GM21515 (cell line): ENCODE measurements around the gene CHCHD6.

Experiments
- ATAC-seq: cut with Tn5 transposase; IDR thresholded peaks from one replicate; pipeline ENCODE4 v1.9.1; 2021; ENCODE audit not compliant: unreplicated experiment

CHCHD6 gene

DNA sequence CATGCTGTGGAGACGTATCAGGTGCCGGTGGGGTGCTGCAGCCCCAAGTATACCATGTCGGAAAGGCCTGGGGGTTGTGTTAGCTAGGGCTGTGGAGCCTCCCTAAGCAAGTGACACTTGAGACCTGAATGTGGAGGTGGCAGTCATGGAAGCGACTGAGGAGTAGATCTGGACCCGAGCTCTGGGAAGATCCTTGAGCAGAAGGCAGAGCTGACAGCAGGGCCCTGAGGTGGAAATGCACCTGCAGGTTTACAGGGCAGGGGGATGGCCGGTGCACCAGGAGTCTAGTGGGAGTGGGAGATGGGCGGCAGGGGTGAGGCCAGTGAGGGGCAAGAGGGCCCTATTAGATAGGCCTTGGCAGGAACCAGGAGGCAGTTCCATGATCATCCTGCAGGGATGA is 187.1 kb downstream of the CHCHD6 start:
- ATAC-seq, result no peak

DNA sequence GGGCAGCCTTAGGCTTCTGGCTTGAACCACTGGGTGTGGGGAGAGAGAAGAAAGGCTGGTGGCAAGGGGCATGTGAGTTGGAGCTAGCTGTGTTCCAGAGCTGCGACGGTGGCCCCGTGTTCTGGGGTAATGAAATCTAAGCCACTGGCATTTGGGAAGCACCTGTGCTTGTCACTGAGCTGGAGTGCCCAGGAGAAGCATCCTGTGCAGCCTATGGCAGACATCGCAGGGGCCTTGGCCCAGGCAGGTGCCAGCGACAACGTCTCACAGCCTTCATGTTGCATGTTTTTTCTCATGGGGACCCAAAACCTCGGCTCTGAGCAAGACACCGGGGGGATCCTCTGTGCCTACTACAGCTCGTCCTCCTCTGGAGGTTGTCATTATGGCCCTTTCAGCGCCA is 187.8 kb downstream of the CHCHD6 start:
- ATAC-seq, result no peak

DNA sequence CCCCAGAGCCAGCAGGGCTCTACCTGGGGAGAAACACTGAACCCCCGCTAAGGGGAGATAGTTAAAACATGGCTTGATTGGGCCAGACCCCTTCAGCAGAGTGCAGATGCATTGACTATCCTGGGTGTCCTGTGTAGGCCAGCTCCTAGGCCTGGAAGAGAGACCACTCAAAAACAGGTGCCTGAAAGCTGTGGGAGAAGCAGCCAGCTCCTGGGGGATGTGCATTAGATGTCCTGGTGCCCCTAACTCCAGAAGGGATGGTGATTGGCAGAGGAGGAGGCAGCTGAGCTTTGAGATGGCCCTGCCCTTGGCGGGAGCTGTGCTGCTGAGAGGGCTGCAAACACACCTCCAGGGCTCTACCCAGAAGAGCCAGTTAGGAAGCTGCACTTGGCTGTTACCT is 189.6 kb downstream of the CHCHD6 start:
- ATAC-seq, result no peak

DNA sequence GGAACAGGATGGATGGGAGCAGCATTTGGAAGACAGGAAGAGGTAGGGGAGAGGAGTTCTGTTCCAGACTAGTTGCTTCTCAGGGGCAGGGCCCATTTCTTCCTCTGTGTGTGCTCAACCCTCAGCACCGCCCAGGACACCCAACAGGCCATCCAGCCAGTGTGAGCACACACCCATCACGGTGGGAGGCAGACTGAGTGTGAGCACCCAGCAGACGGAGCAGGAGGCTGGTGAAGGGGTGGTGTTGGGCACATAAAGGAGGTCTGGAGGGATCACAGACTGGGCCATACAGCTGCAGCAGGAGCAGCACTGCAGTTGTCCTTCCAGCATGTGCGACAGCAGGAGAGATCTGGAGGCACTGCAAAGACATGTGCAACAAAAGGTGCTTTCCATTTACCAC is 190.4 kb downstream of the CHCHD6 start:
- no peak for ATAC-seq

DNA sequence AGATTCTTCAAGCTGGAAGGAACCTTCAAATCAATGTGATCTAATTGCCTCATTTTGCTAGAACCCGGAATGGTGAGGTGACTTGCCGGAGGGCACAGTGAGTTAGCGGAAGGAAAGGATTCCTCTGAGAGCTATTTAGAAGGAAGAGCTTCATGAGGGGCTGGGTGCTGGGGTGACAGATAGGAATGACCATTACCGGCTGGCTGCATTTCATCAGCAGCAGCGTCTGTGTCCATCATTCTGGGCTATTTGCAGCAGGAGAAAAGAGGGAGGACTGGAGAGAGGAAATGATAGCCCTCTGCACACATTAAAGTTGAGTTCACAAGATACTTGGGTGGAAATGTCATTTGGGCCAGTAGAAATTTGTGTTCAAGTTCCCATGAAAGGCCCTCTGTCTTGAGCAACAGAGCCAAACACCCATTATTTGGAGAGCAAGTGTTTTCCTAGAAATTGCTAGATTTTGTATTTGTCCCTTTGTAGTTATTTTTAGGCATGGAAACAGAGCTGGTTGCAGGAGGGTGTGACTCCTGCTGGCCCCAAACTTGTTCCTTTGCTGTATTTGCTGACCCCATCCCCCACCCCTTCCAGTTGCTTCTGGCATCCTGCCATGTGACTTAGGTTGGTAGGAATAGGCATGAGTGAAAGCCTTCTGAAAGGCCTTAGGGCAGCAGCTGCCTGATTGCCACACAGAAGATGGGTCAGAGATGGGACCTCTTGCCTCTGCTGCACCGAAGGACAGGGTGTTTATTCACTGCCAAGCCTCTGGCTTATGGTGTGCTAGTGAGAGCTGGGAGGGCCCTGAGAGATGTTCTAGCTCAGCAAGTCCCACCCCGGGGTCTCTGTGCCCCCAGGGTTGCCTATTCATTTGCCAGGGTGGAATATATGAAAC is 191.4 kb downstream of the CHCHD6 start:
- no peak for ATAC-seq

DNA sequence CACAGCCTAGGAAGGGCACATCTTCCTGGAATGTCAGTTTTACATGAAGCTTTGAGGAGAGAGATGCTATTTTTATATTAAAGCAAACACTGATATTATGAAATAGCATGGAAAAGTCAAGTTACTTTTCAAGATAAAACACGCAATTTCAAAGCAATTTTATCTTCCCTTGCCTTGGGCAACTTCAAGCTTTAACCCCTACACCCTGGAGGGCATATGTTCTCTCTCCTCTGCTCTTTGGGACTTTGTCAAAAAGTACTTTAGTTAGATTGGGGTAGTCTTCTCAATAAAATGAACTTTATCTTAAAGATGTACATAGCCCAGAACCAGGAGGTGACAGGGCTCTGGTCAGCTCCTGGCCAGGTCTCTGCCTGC is 192.0 kb downstream of the CHCHD6 start:
- ATAC-seq, result no peak

DNA sequence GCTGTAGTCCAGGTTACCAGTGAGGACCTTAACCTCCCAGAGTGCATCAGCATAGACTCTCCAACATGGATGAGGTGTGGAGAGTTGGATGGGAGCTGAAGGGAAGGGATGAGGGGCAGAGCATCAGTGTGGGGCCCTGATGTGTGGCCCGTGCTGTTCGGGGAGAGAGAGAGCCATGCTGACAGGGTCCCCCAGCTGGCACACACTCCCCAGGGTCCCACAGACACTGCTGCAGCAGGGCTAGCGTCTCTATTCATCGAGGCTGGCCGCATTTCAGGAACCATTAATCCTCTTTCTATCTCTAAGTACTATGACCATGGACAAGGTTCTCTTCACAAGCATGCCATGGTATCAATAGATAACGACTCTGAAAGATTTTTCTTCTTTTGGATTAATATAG is 192.9 kb downstream of the CHCHD6 start:
- no peak for ATAC-seq

DNA sequence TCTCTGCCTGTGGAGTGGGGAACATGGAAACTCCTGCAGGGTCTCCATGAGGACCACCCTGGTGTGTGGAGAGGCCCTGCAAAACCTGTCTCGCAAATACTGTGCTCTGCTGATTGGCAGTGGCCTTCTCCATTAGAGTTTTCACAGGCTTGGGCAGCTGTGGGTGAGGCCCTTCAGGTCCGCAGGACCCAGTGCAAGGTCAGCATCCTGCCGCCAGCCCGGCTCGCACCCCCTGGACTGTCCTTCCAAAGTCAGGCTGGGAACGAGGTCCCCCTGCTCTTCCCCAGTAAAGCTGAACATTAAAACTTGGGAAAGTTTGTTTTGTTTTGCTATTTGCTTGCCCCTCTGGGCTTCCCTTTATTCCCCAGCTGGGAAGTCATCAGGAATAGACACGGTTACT is 193.9 kb downstream of the CHCHD6 start:
- no peak for ATAC-seq

DNA sequence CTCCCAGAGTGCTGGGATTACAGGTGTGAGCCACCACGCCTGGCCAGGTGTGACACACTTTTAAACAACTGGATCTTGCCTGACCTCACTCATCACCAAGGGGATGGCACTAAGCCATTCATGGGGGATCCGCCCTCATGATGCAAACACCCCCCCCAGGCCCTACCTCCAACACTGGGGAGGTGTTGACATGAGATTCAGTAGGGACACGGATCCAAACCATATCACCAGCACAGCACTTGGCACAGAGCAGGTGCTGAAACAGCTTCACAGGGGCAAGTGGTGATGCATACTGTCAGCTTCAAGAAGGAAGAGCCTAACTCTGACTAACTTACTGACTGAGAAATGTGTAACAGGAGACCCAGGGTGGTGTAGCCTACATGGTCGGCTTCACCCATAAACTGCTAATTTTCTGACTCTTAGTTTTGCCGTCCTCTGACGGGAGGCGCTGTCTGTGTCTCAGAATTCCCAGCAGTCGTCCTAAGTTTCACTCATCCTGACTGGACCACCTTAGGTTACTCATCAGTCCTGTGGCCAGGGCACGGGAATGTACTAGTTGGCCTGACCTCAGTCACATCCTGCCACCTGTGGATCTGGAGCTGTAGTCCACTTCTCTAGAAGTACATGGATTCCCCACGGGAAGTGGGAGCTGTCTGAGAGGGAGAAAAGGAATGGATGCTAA is 197.0 kb downstream of the CHCHD6 start:
- ATAC-seq, result no peak

DNA sequence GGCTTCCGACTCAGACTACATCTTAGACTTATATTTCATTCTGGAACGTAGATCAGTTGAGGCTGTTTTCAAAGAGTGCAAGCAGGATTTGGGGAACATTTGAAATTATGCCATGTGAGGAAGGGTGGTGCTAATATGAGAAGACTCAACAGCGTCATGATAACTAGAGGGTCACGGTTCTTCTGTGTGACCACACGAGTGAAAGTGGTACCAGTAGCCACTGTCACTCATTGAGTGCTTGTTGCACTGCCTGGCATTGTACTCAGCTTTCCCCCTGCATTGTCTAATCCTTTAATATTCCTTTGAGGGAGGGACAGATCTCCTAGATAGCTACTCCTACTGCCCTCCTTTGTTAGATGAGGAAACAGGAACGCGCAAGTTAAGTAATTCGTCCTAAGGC is 197.6 kb downstream of the CHCHD6 start:
- no peak for ATAC-seq

DNA sequence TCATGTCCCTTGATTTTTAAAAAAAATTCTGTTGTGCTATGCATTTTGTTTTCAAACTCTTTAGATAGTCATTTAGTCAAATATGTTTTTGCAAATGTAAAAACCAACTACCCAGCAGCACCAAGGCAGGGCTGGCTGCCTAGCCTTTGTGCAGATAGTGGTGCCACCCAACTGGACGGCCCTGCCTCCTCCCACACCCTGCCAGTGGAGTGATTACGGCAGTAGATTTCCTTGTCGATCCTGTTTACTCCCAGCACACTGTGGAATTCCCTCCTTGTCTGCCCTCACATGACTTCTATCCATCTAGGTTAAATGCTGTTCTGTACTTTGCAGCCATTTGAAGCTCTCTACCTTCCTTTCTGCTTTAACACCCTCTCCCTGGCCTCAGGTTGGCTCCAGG is 199.5 kb downstream of the CHCHD6 start:
- no peak for ATAC-seq

DNA sequence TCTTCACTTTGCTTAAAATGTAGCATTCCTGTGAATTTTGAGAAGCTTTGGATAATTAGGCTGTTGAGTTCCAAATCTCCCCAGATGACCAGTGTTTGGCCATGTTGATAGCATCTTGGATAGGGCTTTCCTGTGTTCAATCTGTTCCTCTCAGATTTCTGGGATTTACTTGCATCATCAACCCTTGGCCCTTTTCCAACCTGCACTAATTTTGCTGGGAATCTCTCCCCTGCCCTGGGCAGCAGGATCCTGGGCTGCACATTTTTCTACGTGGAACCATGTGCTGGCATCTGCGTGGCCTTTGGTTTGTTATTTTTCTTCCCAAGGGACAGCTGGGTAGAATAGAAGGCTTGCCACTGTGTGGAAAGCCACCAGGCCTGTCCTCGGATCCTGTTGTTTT is 203.5 kb downstream of the CHCHD6 start:
- no peak for ATAC-seq

DNA sequence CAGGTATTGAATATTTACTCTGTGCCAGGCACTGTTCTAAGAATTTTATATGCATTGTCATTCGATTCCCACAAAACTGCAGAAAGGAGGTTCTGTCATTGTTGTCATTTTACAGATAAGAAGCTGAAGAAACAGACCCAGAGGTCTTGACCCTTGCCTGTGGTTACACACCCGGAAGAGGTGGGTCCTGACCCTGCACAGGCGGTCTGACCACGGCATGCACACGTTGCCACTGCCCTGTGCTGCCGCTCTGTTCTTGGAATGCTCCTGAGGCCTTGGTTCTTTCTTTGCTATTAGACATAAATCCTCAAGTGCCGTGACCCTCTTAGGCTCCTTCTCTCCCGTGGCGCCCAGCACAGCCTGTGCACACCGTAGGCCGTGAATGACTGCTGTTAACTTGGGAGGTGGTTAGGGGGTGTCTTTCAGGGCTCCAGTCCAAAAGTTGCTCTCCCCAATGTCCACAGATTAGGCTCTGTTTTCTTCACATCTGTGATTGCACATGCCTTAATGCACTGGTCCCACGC is 204.8 kb downstream of the CHCHD6 start:
- ATAC-seq, result no peak

DNA sequence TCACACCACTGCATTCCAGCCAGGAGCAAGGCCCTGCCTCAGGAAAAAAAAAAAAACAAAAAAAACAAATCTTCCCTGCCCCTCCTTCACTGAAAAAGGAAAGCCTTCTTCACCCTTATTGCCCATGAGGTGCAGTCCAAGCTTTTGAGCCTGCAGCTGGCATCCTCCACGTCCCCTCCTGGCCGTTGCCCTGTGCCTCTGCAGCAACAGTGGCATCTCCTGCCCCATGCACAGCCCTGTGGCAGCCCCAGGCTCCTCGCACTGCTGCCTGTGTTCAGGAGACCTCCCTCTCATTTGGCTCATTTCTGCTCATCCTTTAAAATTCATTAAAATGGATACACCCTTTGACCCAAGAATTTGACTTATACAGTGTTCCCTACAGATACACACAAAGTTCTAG is 206.2 kb downstream of the CHCHD6 start:
- no peak for ATAC-seq

DNA sequence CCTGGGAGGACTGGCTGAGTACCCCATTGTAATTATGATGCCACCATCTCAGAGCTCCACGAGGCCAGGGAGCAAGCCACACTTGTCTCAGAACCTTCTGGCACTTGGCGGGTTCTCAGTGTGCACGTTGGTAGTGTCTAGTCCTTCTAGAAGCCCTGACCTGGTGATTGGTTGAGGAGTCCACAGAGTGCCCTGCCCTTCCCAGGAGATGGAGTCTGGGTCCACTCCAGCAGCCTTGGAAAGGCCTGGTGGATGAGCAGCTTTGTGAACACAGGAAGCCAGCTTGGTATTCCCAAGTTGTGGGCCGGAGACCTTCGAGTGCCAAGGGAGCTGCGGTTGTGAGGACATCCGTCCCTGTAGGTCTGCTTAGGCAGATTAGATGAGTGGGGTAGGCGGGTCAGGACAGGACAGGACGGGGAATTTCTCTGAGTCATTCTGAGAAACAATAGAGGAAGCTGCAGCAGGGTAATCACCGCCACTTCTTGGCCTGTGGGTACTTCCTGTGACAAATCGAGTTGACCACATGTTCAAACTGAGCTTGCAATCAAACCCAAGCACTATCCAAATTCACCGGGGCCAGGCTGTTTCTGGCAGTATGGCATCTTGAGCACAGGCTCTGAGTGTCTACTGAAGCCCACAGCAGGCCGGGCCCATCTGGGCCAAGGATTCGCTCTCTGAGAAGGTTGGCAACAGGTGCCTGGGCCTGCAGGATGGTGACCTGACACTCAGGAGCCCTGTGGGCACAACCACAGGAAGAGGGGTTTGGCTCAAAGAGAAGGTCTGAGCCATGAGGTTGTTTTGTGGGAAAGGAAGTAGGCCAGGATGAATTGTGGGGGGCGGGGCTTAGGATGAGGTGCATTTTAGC is 207.4 kb downstream of the CHCHD6 start:
- ATAC-seq, result peak; percentile 95

DNA sequence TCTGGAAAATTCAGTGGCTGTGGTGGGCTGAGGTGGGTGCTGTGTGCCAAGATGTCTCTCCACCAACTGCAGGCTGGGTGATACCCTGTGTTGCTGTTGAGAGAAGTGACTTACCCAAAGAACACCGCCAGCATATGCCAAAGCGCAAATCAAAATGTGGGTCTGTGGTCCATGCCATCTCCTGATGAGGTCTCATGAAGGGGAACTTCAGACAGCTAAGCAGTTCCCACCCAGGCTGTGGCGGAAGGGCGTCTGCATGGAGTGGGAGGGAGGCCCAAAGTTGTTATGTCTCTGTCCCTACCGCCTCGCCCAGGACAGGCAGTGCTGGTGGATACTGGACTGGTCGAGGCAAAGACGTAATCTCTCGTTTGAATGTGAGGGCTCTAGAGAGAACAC is 208.0 kb downstream of the CHCHD6 start:
- no peak for ATAC-seq

DNA sequence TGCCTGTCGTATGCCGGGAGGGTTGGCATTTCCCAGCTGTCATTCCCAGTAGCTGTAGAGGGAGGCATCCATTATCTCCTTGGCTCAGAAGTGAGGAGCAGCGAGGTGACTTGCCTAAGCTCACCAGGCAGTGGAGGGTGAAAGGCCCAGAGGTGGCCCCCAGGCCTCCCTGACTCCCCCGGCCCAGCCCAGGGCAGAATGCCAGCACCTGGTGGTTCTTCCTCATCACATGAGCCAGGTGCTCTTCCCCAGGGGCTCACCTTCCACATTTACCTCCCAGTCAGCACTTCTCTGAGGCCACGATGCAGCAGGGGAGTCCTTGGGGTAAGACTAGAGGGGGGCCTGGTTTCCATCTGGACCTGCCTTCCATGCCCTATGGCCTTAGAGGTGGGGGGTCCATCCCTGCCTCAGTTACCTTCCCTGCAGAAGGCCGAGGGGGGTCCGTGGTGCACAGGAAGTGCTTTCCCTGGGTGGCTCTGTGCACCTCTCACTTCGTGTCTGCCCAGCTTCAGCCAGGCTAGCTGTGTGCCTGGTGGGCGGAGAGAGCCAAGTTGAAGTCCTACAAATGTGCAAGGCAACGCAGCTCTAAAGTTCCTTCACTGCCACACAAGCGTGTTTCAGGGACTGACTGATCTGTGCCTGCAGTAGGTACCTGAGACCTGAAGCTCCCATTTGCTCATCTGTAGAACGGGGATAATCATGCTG is 208.6 kb downstream of the CHCHD6 start:
- ATAC-seq, result no peak

DNA sequence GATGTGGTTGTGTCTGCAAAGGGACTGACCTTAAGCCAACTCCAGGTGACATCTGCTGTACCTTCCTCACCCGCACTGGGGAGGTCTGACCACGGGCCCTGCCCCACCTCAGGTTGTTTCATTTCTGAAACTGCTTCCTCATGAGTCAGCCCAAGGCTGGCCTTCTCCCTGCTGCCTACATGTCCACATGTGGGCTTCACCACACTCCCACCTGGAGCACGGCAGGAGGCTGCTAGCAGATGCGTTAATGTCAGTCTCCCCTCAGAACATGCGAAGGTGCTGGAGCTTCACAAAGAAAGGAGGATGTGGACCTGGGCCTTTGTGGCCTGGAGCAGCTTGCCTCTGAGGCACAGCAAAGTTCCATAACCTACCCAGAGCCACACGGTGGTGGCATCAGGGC is 209.5 kb downstream of the CHCHD6 start:
- ATAC-seq, result no peak

DNA sequence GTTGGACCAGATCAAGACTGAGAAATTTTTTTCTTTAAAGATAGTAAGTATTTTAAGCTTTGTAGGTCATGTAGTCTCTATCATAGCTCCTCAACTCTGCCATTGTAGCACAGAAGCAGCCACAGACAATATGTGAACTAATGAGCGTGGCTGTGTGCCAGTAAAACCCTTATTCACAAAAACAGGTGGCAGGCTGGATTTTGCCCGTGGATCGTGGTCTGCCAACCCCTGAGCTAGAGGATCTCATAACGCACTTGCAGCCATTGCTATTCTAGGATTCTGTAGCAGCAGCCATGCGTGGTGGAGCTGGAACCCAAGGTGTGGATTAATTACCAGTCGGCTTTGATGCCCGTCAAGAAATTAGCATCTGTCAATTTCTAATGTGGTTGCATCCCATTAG is 210.2 kb downstream of the CHCHD6 start:
- ATAC-seq, result no peak

DNA sequence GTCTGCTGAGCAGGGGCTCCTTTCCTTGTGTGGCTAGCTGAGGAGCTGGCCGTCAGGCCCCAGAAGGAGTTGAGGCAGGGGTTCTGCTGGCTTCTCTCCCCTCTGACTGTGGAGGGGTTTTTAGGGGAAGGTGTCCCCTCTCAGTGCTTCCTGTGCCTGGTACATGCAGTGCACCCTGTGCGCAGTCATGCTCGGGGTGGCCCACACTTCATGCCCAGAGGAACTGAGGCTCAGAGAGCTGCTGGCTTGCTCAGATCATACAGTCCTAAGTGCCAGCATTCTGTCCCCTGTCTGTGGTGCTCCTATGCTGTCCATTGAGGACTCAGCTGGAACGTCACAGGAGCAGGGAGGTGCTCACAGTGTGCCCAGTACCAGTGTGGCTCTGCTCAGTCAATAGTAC is 211.0 kb downstream of the CHCHD6 start:
- no peak for ATAC-seq

DNA sequence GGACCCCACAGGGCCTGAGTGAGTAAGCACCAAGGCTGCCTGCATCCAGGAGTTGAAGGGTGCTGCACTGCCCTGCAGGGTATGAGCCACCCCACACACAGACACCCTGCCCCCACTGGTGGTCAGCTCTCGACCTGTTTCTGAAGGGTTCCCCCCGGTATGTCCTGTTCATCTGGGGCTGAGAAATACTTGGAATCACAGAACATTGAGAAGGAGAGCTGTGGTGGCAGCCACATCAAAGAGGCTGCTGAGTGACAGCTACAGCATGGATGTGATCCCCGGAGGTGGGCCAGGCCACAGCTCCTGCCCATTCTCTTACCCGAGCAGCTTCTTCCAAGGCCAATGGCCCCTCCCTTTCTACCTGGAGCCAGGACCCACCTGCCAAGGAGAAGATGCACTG is 212.5 kb downstream of the CHCHD6 start:
- ATAC-seq, result no peak
